ENCODE data around the gene ACER3. TPM values are rescaled to one million over a fixed set of nuclear protein-coding genes. Genes with fewer than 3 reads are reported as not detected.

The ACER3 gene
- total and polyA plus RNA-seq, 2 experiments from 2014 or later: 6.2 to 26.5 TPM

- TF ChIP-seq, protein P1, sequence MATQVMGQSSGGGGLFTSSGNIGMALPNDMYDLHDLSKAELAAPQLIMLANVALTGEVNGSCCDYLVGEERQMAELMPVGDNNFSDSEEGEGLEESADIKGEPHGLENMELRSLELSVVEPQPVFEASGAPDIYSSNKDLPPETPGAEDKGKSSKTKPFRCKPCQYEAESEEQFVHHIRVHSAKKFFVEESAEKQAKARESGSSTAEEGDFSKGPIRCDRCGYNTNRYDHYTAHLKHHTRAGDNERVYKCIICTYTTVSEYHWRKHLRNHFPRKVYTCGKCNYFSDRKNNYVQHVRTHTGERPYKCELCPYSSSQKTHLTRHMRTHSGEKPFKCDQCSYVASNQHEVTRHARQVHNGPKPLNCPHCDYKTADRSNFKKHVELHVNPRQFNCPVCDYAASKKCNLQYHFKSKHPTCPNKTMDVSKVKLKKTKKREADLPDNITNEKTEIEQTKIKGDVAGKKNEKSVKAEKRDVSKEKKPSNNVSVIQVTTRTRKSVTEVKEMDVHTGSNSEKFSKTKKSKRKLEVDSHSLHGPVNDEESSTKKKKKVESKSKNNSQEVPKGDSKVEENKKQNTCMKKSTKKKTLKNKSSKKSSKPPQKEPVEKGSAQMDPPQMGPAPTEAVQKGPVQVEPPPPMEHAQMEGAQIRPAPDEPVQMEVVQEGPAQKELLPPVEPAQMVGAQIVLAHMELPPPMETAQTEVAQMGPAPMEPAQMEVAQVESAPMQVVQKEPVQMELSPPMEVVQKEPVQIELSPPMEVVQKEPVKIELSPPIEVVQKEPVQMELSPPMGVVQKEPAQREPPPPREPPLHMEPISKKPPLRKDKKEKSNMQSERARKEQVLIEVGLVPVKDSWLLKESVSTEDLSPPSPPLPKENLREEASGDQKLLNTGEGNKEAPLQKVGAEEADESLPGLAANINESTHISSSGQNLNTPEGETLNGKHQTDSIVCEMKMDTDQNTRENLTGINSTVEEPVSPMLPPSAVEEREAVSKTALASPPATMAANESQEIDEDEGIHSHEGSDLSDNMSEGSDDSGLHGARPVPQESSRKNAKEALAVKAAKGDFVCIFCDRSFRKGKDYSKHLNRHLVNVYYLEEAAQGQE (IDR thresholded peaks at IDR 0.05; ENCODE audit: unreplicated experiment): no peak
These were observed 177.5 kb downstream of the ACER3 start (continued) for GRCh38 chr11:77038029-77038824.

DNA sequence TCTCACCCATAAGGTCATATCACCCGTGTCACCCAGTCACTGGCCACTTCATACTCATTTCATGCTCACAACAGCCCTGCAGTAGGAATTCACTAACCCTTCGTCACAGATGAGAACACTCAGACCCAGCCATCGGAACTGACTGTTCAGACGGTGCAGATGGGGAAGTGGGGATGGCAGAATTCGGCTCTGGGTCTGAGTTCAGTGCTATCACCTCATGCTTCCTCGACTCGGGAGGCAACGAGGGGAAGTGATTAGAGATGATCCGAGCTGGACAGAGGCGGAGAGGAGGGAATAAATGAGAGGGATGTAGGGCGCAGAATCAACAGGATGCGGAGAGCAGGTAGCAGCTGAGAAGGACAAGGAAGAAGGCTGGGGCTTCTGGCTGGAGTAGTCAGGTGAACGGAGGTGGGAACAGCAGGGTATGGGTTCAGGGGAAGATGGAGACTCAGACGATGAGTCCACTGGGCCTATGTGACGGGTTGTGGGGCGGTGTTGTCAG lies 178.2 kb downstream of the ACER3 start:
- Histone ChIP-seq H4K20me1 (replicated peaks; ENCODE audit: insufficient read depth) (no peaks in the 10 kb centered on the region), H3K9me2 (ENCODE audit: insufficient read depth) (no peaks in the 10 kb centered on the region), H3K4me1 (ENCODE audit: insufficient read depth) (peaks cover 7% of the 10 kb centered on the region; the same call in 1 of the 2 replicates), H3K36me3 (ENCODE audit: insufficient read depth) (no peaks in the 10 kb centered on the region), H3K4me2 (no peak overlapping the region), H3K4me3 (no peak overlapping the region), H3F3A (replicated peaks; ENCODE audit: low read depth) (no peaks in the 10 kb centered on the region), H3K27ac (ENCODE audit: low read depth) (no peak overlapping the region), H3K79me2 (replicated peaks; ENCODE audit: insufficient read depth) (no peaks in the 10 kb centered on the region), H3K27me3 (ENCODE audit: insufficient read depth) (peaks cover 35% of the 10 kb centered on the region), H2AFZ (no peak overlapping the region)
- Mint-ChIP-seq H3K36me3 (ENCODE audit: low read depth) (peaks cover 8% of the 10 kb centered on the region), H3K4me3 (peak overlapping the region; percentile 17; the same call in 1 of the 3 replicates), H3K27ac (no peak overlapping the region), H3K27me3 (ENCODE audit: insufficient read depth, low read depth, poor library complexity) (peaks cover 45% of the 10 kb centered on the region), H3K9me3 (peaks cover 24% of the 10 kb centered on the region), H3K4me1 (peaks cover 8% of the 10 kb centered on the region)
- DNase-seq (ENCODE audit: low spot score) (no peak), ATAC-seq (no peak)
- TF ChIP-seq EZH2phosphoT487 (IDR thresholded peaks at IDR 0.05; ENCODE audit: unreplicated experiment): no peak
- TF ChIP-seq, protein P2, sequence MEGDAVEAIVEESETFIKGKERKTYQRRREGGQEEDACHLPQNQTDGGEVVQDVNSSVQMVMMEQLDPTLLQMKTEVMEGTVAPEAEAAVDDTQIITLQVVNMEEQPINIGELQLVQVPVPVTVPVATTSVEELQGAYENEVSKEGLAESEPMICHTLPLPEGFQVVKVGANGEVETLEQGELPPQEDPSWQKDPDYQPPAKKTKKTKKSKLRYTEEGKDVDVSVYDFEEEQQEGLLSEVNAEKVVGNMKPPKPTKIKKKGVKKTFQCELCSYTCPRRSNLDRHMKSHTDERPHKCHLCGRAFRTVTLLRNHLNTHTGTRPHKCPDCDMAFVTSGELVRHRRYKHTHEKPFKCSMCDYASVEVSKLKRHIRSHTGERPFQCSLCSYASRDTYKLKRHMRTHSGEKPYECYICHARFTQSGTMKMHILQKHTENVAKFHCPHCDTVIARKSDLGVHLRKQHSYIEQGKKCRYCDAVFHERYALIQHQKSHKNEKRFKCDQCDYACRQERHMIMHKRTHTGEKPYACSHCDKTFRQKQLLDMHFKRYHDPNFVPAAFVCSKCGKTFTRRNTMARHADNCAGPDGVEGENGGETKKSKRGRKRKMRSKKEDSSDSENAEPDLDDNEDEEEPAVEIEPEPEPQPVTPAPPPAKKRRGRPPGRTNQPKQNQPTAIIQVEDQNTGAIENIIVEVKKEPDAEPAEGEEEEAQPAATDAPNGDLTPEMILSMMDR (conservative IDR thresholded peaks at IDR 0.05; ENCODE audit: low read depth in 2 of 2): no peak
- TF ChIP-seq NANOG (IDR thresholded peaks at IDR 0.05; ENCODE audit: borderline replicate concordance): no peak
- no peak for TF ChIP-seq JUNB (IDR thresholded peaks at IDR 0.05; ENCODE audit: unreplicated experiment)
- no peak for TF ChIP-seq ZNF331 (CRISPR knock-in tag; IDR thresholded peaks at IDR 0.05; ENCODE audit: low read depth)
- no peak for TF ChIP-seq ZNF114 (CRISPR knock-in tag; IDR thresholded peaks at IDR 0.05)
- TF ChIP-seq ZNF462 (CRISPR knock-in tag; IDR thresholded peaks at IDR 0.05): no peak
- TF ChIP-seq STAT1 (IDR thresholded peaks at IDR 0.05; ENCODE audit: unreplicated experiment): no peak
- TF ChIP-seq POLR2AphosphoS5 (IDR thresholded peaks at IDR 0.05; ENCODE audit: low read depth): no peak
- TF ChIP-seq EZH2 (IDR thresholded peaks at IDR 0.05; ENCODE audit: low read depth, unreplicated experiment): no peak
- TF ChIP-seq ETS1 (IDR thresholded peaks at IDR 0.05): no peak
